Mesendoderm (in vitro differentiated cells): ENCODE data around the gene OR4B1.

Experiments
- DNase-seq: peaks from one replicate; pipeline ENCODE4 v3.0.0; 2013
- H2AK5ac ChIP-seq: 2 replicates; pipeline ENCODE4 v1.6.1; 2013; ENCODE audit warnings: low read length, inconsistent platforms
- H2BK120ac ChIP-seq: 2 replicates; pipeline ENCODE4 v1.6.1; 2013; ENCODE audit warnings: low read depth, mild to moderate bottlenecking, low read length, moderate library complexity, mixed read lengths
- H2BK15ac ChIP-seq: replicated peaks from 2 replicates; pipeline ENCODE4 v1.6.1; 2013; ENCODE audit warnings: low read depth, mild to moderate bottlenecking, moderate library complexity
- H2BK5ac ChIP-seq: 2 replicates; pipeline ENCODE4 v1.6.1; 2013; ENCODE audit warnings: low read length, inconsistent platforms
- H3K18ac ChIP-seq: 2 replicates; pipeline ENCODE4 v1.6.1; 2013; ENCODE audit warnings: mild to moderate bottlenecking, low read length, mixed read lengths
- H3K23ac ChIP-seq: one replicate; pipeline ENCODE4 v1.6.1; 2013; ENCODE audit warnings: low read length
- H3K27ac ChIP-seq: 2 replicates; pipeline ENCODE4 v1.5.1; 2013; ENCODE audit warnings: low read depth, mild to moderate bottlenecking, inconsistent platforms, low read length, moderate library complexity
- H3K27me3 ChIP-seq: 2 replicates; pipeline ENCODE4 v1.6.1; 2013; ENCODE audit warnings: low read length, control low read depth, mild to moderate bottlenecking, inconsistent platforms; ENCODE audit not compliant: insufficient read depth, poor library complexity
- H3K36me3 ChIP-seq: 2 replicates; pipeline ENCODE4 v1.6.1; 2013; ENCODE audit warnings: low read length, inconsistent platforms; ENCODE audit not compliant: control insufficient read depth, insufficient read depth
- H3K4ac ChIP-seq: one replicate; pipeline ENCODE4 v1.6.1; 2013; ENCODE audit warnings: low read depth, mild to moderate bottlenecking, low read length, moderate library complexity
- H3K4me1 ChIP-seq: 2 replicates; pipeline ENCODE4 v1.6.1; 2013; ENCODE audit warnings: low read depth, low read length, inconsistent platforms; ENCODE audit not compliant: control insufficient read depth
- H3K4me2 ChIP-seq: 2 replicates; pipeline ENCODE4 v1.6.1; 2013; ENCODE audit warnings: low read length
- H3K4me3 ChIP-seq: 2 replicates; pipeline ENCODE4 v1.5.1; 2013; ENCODE audit warnings: mild to moderate bottlenecking, low read length
- H3K56ac ChIP-seq: one replicate; pipeline ENCODE4 v1.6.1; 2013; ENCODE audit warnings: low read length
- H3K79me1 ChIP-seq: 2 replicates; pipeline ENCODE4 v1.6.1; 2013; ENCODE audit warnings: low read length, inconsistent platforms
- H3K79me2 ChIP-seq: 2 replicates; pipeline ENCODE4 v1.6.1; 2013; ENCODE audit warnings: mild to moderate bottlenecking, low read length; ENCODE audit not compliant: control insufficient read depth, insufficient read depth
- H3K9ac ChIP-seq: 2 replicates; pipeline ENCODE4 v1.6.1; 2013; ENCODE audit warnings: low read length, inconsistent platforms
- H4K5ac ChIP-seq: one replicate; pipeline ENCODE4 v1.6.1; 2013; ENCODE audit warnings: low read length
- H4K8ac ChIP-seq: one replicate; pipeline ENCODE4 v1.6.1; 2013; ENCODE audit warnings: low read depth, mild to moderate bottlenecking, control low read depth, low read length, moderate library complexity
- WGBS: extraction: QIAGEN DNeasy Blood & Tissue Kit; methylation state at CpG from one replicate; pipeline ENCODE4 v1.1.7; 2013; ENCODE audit warnings: low lambda C conversion rate, missing lambda C conversion rate; ENCODE audit not compliant: insufficient coverage; ENCODE audit errors: extremely low coverage; 5-methylcytosine and 5-hydroxymethylcytosine counted together

Gene OR4B1

GRCh38 chr11:48263423-48263911 is 46.9 kb downstream of the OR4B1 start, which contains the start of gene OR4X1:
Gene OR4X1, plus strand, starts transcription at chr11:48263861. Its CDS starts 0 bp downstream, at chr11:48263861.
- Histone ChIP-seq H4K8ac (no peak within 1 kb of the TSS), H2BK15ac (no peak within 1 kb of the TSS), H3K36me3 (no peaks in the 10 kb centered on the region), H3K4me1 (no peaks in the 10 kb centered on the region), H3K27me3 (no peaks in the 10 kb centered on the region), H2BK5ac (no peak within 1 kb of the TSS), H4K5ac (no peak within 1 kb of the TSS), H2BK120ac (no peak within 1 kb of the TSS), H2AK5ac (no peak within 1 kb of the TSS), H3K9ac (no peak within 1 kb of the TSS), H3K56ac (no peak within 1 kb of the TSS), H3K4me3 (no peak within 1 kb of the TSS), H3K4ac (no peak within 1 kb of the TSS), H3K27ac (no peak within 1 kb of the TSS), H3K4me2 (no peak within 1 kb of the TSS), H3K79me2 (no peaks in the 10 kb centered on the region), H3K79me1 (no peaks in the 10 kb centered on the region), H3K23ac (no peak within 1 kb of the TSS), H3K18ac (no peak within 1 kb of the TSS)
- DNase-seq, result no peak
- WGBS, result no CpG with 5 or more reads among the region's 3 CpGs
